A549 (cell line): ENCODE results near the gene SLC24A3. TPM values are rescaled to one million over a fixed set of nuclear protein-coding genes. Genes with fewer than 3 reads are reported as not detected.

Experiments
- ATAC-seq, 2 experiments: fragments of 200-7000 bp in 1 of 2; fragments of >200 bp in 1 of 2; cut with Nextera tagmentation in 1 of 2; cut with Tn5 transposase in 1 of 2; 3 replicates each; pipeline versions ENCODE4 v1.8.0 to v1.9.1; 2018 to 2020; ENCODE audit warnings: mild to moderate bottlenecking in 1 of 2, moderate library complexity in 1 of 2
- CTCF ChIA-PET: fragments of 300-600 bp; sonication (Branson Sonifier 250); formaldehyde crosslinking; extraction: SDS; loops from one replicate; lab custom pipeline; 2021; ENCODE audit warnings: antibody characterized with exemption, inconsistent platforms; lab: Yijun Ruan, JAX
- POLR2A ChIA-PET: fragments of 350-600 bp; formaldehyde crosslinking; extraction: SDS; loops from one replicate; lab custom pipeline; 2021; ENCODE audit warnings: antibody characterized with exemption, inconsistent platforms; lab: Yijun Ruan, JAX
- DNase-seq, 2 experiments: peaks; one replicate each; pipeline versions ENCODE4 v3.0.0 to v3.0.0-alpha.2; 2011 to 2016; ENCODE audit warnings: low read depth in 1 of 2, low spot score in 1 of 2
- FAIRE-seq: peaks from 2 replicates; lab custom pipeline; 2011; peaks lifted over from hg19 to GRCh38; lab: Jason Lieb, UNC
- H3K27ac ChIP-seq, 2 experiments: fragments of >200 bp; sonication (Bioruptor Twin); formaldehyde crosslinking; 3 replicates each; pipeline ENCODE4 v1.5.1; 2016 to 2017
- H3K4me1 ChIP-seq: fragments of >200 bp; sonication (Bioruptor Twin); formaldehyde crosslinking; 3 replicates; pipeline ENCODE4 v1.6.1; 2016
- H3K4me2 ChIP-seq: fragments of >200 bp; sonication (Bioruptor Twin); formaldehyde crosslinking; 3 replicates; pipeline ENCODE4 v1.6.1; 2016
- H3K4me3 ChIP-seq: fragments of >200 bp; sonication (Bioruptor Twin); formaldehyde crosslinking; 3 replicates; pipeline ENCODE4 v1.5.1; 2016
- H3K9me3 ChIP-seq: fragments of >200 bp; sonication (Bioruptor Twin); formaldehyde crosslinking; 3 replicates; pipeline ENCODE4 v1.6.1; 2016
- CBX2 ChIP-seq: fragments of 200-600 bp; sonication (generic); IDR thresholded peaks from 2 replicates; pipeline ENCODE4 v1.6.1; 2016; ENCODE audit warnings: low read depth, mild to moderate bottlenecking, borderline replicate concordance
- CHD4 ChIP-seq: fragments of 200-600 bp; sonication (generic); IDR thresholded peaks from 2 replicates; pipeline ENCODE4 v1.6.1; 2016; ENCODE audit warnings: antibody characterized with exemption, mild to moderate bottlenecking, borderline replicate concordance
- CTCF ChIP-seq: fragments of >200 bp; sonication (Bioruptor Twin); formaldehyde crosslinking; IDR thresholded peaks from 3 replicates; pipeline ENCODE4 v1.5.1; 2016
- EHMT2 ChIP-seq: fragments of 200-600 bp; sonication (generic); IDR thresholded peaks from 2 replicates; pipeline ENCODE4 v1.6.1; 2016; ENCODE audit warnings: antibody characterized with exemption, low read depth, mild to moderate bottlenecking, moderate library complexity
- EP300 ChIP-seq, 2 experiments: fragments of >200 bp; sonication (Bioruptor Twin); formaldehyde crosslinking; IDR thresholded peaks; 2 replicates in 1 of 2; 3 replicates in 1 of 2; pipeline ENCODE4 v1.6.1; 2016 to 2017
- FOSB ChIP-seq: fragments of 250-450 bp; sonication (Bioruptor Pico); IDR thresholded peaks from 2 replicates; pipeline ENCODE4 v1.5.0; 2020; ENCODE audit warnings: mild to moderate bottlenecking, moderate library complexity
- HES2 ChIP-seq: fragments of >200 bp; sonication (Bioruptor Twin); formaldehyde crosslinking; IDR thresholded peaks from 2 replicates; pipeline ENCODE4 v1.6.1; 2016
- HOXB5 ChIP-seq: fragments of 250-450 bp; sonication (Bioruptor Pico); IDR thresholded peaks from 2 replicates; pipeline ENCODE4 v1.5.0; 2020; ENCODE audit warnings: mild to moderate bottlenecking, moderate library complexity
- JUN ChIP-seq, 2 experiments: fragments of >200 bp; sonication (Bioruptor Twin); formaldehyde crosslinking; IDR thresholded peaks; 2 replicates in 1 of 2; 3 replicates in 1 of 2; pipeline ENCODE4 v1.6.1; 2016 to 2017
- MAFK ChIP-seq: fragments of 450-650 bp; IDR thresholded peaks from 2 replicates; pipeline ENCODE4 v1.6.1; 2014; ENCODE audit not compliant: partially characterized antibody
- MYC ChIP-seq: IDR thresholded peaks from 2 replicates; pipeline ENCODE4 v1.6.1; 2012; ENCODE audit warnings: mild to moderate bottlenecking, inconsistent platforms, low read length, improper control_type of control experiment, borderline replicate concordance
- NFE2L2 ChIP-seq: fragments of 150-350 bp; conservative IDR thresholded peaks from 2 replicates; pipeline ENCODE4 v1.6.1; 2014; ENCODE audit warnings: low read length
- PHF8 ChIP-seq: fragments of 200-600 bp; sonication (generic); IDR thresholded peaks from 2 replicates; pipeline ENCODE4 v1.6.1; 2016; ENCODE audit warnings: low read depth, mild to moderate bottlenecking, antibody characterized with exemption, moderate library complexity, borderline replicate concordance
- POLR2A ChIP-seq: IDR thresholded peaks from 2 replicates; pipeline ENCODE4 v1.6.1; 2012; ENCODE audit warnings: mild to moderate bottlenecking, low read length
- RFX5 ChIP-seq: fragments of 450-650 bp; IDR thresholded peaks from 2 replicates; pipeline ENCODE4 v1.7.1; 2014; ENCODE audit warnings: antibody characterized with exemption, mild to moderate bottlenecking, moderate library complexity
- RNF2 ChIP-seq: fragments of 200-600 bp; sonication (generic); IDR thresholded peaks from 2 replicates; pipeline ENCODE4 v1.6.1; 2016; ENCODE audit warnings: low read depth, mild to moderate bottlenecking, antibody characterized with exemption, moderate library complexity, borderline replicate concordance
- ZC3H11A ChIP-seq: fragments of 450-650 bp; IDR thresholded peaks from 2 replicates; pipeline ENCODE4 v1.6.1; 2014; ENCODE audit warnings: antibody characterized with exemption, mild to moderate bottlenecking
- ZFP36 ChIP-seq: fragments of 450-650 bp; IDR thresholded peaks from 2 replicates; pipeline ENCODE4 v1.6.1; 2014; ENCODE audit warnings: borderline replicate concordance; ENCODE audit not compliant: partially characterized antibody
- WGBS: methylation state at CpG from one replicate; pipeline ENCODE4 v1.1.6; 2017; ENCODE audit errors: missing lambda C conversion rate; 5-methylcytosine and 5-hydroxymethylcytosine counted together
- polyA plus RNA-seq, 4 experiments: library from polyadenylated mRNA; depleted of rRNA in 3 of 4; stranded (reverse); fragments of >200 nt; fragmentation: RNase III in 1 of 4; extraction: RNeasy Plus Mini Kit Qiagen cat#74134 plus additional on column Dnase treatment in 1 of 4; gene quantifications; 2 replicates in 3 of 4; 3 replicates in 1 of 4; pipeline ENCODE4 v1.2.3, GENCODE V29; 2011 to 2017

SLC24A3 gene
- polyA plus RNA-seq, 2 of the 4 experiments (the other 2 are of a cell fraction): 0.08 TPM; not detected in 1

- POLR2A ChIA-PET: no interaction called here
- ATAC-seq (no peak), FAIRE-seq (no peak), DNase-seq (no peak)
- CTCF ChIA-PET: interaction anchor here (1.4 kb wide), 1 partner anchor 69 kb away, joined by 6 read pairs; no protein-coding TSS in a partner anchor
- WGBS: 11% methylated on average over 5 of the region's 5 CpGs
- no peak overlapping the region for H3K4me3 ChIP-seq
- no peak overlapping the region for H3K4me2 ChIP-seq
- H3K27ac ChIP-seq: no peak overlapping the region
- TF ChIP-seq RNF2 (no peak), RFX5 (no peak), HES2 (no peak), FOSB (CRISPR knock-in tag) (no peak), POLR2A (no peak)
- no peaks in the 10 kb centered on the region for H3K9me3 ChIP-seq
- no peaks in the 10 kb centered on the region for H3K4me1 ChIP-seq
These were observed 61.6 kb downstream of the SLC24A3 start for GRCh38 chr20:19274001-19274400.

- Histone ChIP-seq H3K4me2 (no peak overlapping the region), H3K27ac (no peak overlapping the region), H3K4me3 (no peak overlapping the region), H3K9me3 (no peaks in the 10 kb centered on the region), H3K4me1 (no peaks in the 10 kb centered on the region)
- WGBS: 25% methylated on average over 8 of the region's 8 CpGs
- no peak for FAIRE-seq
- ChIA-PET POLR2A (no interaction called here), CTCF (interaction anchor here (1.4 kb wide), 1 partner anchor 69 kb away, joined by 6 read pairs; no protein-coding TSS in a partner anchor)
- no peak for DNase-seq
- ATAC-seq: no peak
- TF ChIP-seq ZFP36: no peak
These were observed 62.1 kb downstream of the SLC24A3 start for GRCh38 chr20:19274412-19275015.

- no peak overlapping the region for H3K4me3 ChIP-seq
- TF ChIP-seq MAFK: peak; percentile 17
- TF ChIP-seq CBX2: no peak
- no peaks in the 10 kb centered on the region for H3K4me1 ChIP-seq
- ChIA-PET POLR2A (no interaction called here), CTCF (interaction anchor here (1.4 kb wide), 1 partner anchor 70 kb away, joined by 6 read pairs; no protein-coding TSS in a partner anchor)
- no peak for ATAC-seq
- no peaks in the 10 kb centered on the region for H3K9me3 ChIP-seq
- WGBS: 11% methylated on average over 3 of the region's 3 CpGs
- H3K4me2 ChIP-seq: no peak overlapping the region
- FAIRE-seq: no peak
- no peak overlapping the region for H3K27ac ChIP-seq
- DNase-seq: no peak
These were observed 62.7 kb downstream of the SLC24A3 start for GRCh38 chr20:19275038-19275629.

- POLR2A ChIA-PET: no interaction called here
- peak in 1 of 2 experiments; percentile 7; a peak in 1 of 6 replicates for ATAC-seq
- Histone ChIP-seq H3K4me3 (no peak overlapping the region), H3K4me1 (no peaks in the 10 kb centered on the region), H3K9me3 (no peaks in the 10 kb centered on the region), H3K27ac (no peak overlapping the region), H3K4me2 (no peak overlapping the region)
- no peak for DNase-seq
- FAIRE-seq: no peak
- no peak for TF ChIP-seq HOXB5
- no peak for TF ChIP-seq CHD4
- TF ChIP-seq RNF2: no peak
- no peak for TF ChIP-seq POLR2A
- TF ChIP-seq JUN (IDR thresholded peaks at IDR 0.05): no peak
- no peak for TF ChIP-seq NFE2L2
- no peak for TF ChIP-seq RFX5
- TF ChIP-seq CTCF: no peak
- TF ChIP-seq EP300 (IDR thresholded peaks at IDR 0.05): no peak
- TF ChIP-seq PHF8: no peak
- TF ChIP-seq EHMT2: no peak
- no peak for TF ChIP-seq MYC
- TF ChIP-seq ZC3H11A: no peak
- WGBS: 7% methylated on average over 7 of the region's 7 CpGs
- CTCF ChIA-PET: no interaction called here
These were observed 63.2 kb downstream of the SLC24A3 start for GRCh38 chr20:19275630-19276071.
